Right ventricle myocardium superior (tissue), 1 donor: Measurements from ENCODE around the gene DNAJC21. TPM values are rescaled to one million over a fixed set of nuclear protein-coding genes. Genes with fewer than 3 reads are reported as not detected.

Experiments
- ATAC-seq: fragments of 200-7000 bp; cut with Tn5 transposase; one replicate; pipeline ENCODE4 v1.9.1; 2020; ENCODE audit warnings: mild to moderate bottlenecking; ENCODE audit not compliant: poor library complexity
- DNase-seq: peaks from one replicate; pipeline ENCODE4 v3.0.0-alpha.2; 2020
- intact Hi-C: fragments of 100-400 bp; cut with DNase I; formaldehyde crosslinking; loops from one replicate; pipeline ENCODE4 v1.11.2; 2022
- total RNA-seq: library from RNA; stranded (reverse); fragmentation: NEBNext Ultra II Directional; extraction: Animal tissue kit (Norgen Biotek cat#: 25700); gene quantifications from one replicate; pipeline ENCODE4 v1.2.1, GENCODE V29; 2021
- donor health status: DM: no; HTN: yes; CAD: no; lungs with severe emphysema.

The DNAJC21 gene
- total RNA-seq, 1 donor from 2014 or later, result 50.3 TPM

DNA sequence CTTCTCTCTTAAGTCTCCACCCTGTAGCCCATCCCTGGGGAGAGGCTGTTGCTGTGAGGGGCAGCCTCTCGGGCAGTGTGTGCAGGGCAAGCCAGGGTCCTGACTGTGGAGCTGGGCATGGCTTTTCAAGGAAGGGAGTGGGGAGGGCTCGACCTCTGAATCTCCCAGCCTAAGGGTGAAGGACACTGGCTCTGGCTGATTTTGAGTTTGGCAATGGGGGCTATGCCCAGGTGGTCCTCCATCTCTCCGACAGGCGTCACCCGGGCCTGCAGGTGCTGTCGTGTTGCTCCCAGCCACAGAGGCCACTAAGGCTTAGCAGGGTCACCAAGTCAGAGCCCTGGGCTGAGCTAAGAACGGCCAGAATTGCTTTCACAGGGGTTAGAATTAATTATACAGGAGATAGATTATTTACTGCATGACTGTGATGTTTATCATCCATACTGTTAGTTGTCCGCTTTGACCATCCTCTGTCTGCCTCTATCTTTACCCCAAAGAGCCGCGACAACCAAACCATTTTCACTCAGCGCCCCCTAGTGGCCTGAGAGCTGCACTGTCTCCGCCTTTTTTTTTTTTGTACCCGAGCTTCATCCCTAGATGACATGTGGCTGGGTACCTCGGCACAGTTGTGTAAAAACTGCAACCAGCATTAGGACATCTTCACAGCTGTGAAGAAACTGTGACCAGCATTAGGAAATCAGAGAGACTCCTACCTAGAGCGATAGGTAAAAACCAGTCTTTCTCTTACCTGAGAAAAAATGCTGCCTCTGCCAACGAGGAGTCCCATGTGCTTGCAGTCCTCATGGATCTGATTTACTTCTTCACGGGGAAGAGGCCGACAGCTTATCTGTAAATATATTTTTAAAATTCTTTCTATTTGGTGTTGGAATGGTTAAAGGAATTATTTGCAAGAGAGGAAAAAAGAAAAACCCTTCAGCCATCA is 73.9 kb downstream of the DNAJC21 start:
- ATAC-seq (peak; percentile 67), DNase-seq (peak; percentile 48)
- intact Hi-C loops, result loop anchor here (10.0 kb wide), 1 partner anchor 518 kb away; no protein-coding TSS in a partner anchor

DNA sequence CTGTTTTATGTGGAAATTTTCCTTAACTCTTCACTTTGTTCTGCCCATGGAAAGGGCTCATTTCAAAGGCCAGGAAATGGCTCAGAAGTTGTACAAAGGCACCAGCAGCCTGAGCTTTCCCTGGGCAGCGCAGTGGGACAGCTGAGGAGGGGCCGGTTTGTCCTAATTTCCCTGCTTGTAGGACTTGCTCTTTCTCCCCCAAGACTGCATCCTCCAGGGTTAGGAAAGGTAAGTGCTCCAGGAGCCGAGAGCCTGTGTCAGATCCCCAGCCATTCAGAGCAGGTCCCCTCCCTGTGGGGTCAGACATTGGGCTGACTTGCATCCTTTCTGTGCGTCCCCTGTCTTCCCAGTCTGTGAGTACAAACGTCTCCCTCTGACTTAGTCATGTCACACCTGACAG is 74.8 kb downstream of the DNAJC21 start:
- intact Hi-C loops, result loop anchor here (10.0 kb wide), 1 partner anchor 519 kb away; no protein-coding TSS in a partner anchor
- no peak for DNase-seq
- ATAC-seq, result no peak

DNA sequence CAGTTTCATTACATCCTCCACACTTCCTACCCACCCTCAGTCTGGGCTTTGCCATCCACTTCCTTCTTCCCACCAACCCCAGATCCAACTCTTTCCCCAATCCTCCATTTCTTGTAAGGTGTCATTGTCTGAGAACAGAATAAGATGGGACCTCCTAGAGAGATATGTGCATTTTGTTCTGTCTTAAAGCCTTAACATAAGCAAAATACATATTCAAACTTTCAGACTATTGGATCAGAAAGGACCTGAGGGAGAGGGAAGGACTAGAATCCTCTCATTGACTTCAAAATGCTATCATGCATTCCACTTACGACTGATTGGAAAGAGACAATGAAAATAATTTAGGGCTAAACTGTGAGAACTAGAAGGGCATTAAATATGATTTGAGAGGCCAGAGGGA is 75.4 kb downstream of the DNAJC21 start:
- DNase-seq (no peak), ATAC-seq (no peak)
- intact Hi-C loops, result loop anchor here (10.0 kb wide), 1 partner anchor 520 kb away; no protein-coding TSS in a partner anchor

Other genes with a start within 250 kb of the DNAJC21 start
- not detected for gene TTC23L, start 90.4 kb upstream of the DNAJC21 start, total RNA-seq
- gene RAD1, start 14.1 kb upstream of the DNAJC21 start, total RNA-seq, result 21.5 TPM
- gene BRIX1, start 13.8 kb upstream of the DNAJC21 start, total RNA-seq, result 9.0 TPM
- not detected for gene AGXT2, start 118.4 kb downstream of the DNAJC21 start, total RNA-seq